HPDE6-E6E7 (cell line): ENCODE results near the gene RHBDL3.
A peak's percentile ranks its signal among the peaks of the same experiment; 100 is the strongest.

Experiments used
- DNase-seq: peaks from one replicate; pipeline ENCODE4 v3.0.0; 2011; ENCODE audit warnings: missing footprints; ENCODE audit errors: extremely low spot score

The RHBDL3 gene

GRCh38 chr17:32266389-32267301, 1.0 kb downstream of the RHBDL3 start:
- DNase-seq, result no peak

- no peak for DNase-seq
Measured at GRCh38 chr17:32267690-32268205, 2.1 kb downstream of the RHBDL3 start.

- no peak for DNase-seq
Measured at GRCh38 chr17:32268734-32269288, 3.2 kb downstream of the RHBDL3 start.

- no peak for DNase-seq
Measured at GRCh38 chr17:32269377-32269776, 3.7 kb downstream of the RHBDL3 start.

- no peak for DNase-seq
Measured at GRCh38 chr17:32271844-32272243, 6.2 kb downstream of the RHBDL3 start.

GRCh38 chr17:32274101-32274500, 8.5 kb downstream of the RHBDL3 start:
- no peak for DNase-seq

GRCh38 chr17:32274643-32275042, 9.0 kb downstream of the RHBDL3 start:
- DNase-seq, result no peak

GRCh38 chr17:32275060-32276042, 9.7 kb downstream of the RHBDL3 start:
- peak; percentile 63 for DNase-seq

GRCh38 chr17:32276171-32276601, 10.6 kb downstream of the RHBDL3 start:
- DNase-seq, result no peak

- no peak for DNase-seq
Measured at GRCh38 chr17:32277284-32277683, 11.7 kb downstream of the RHBDL3 start.

GRCh38 chr17:32278815-32279214, 13.2 kb downstream of the RHBDL3 start:
- no peak for DNase-seq

- DNase-seq, result no peak
Measured at GRCh38 chr17:32279891-32280716, 14.5 kb downstream of the RHBDL3 start.

GRCh38 chr17:32281011-32281451, 15.4 kb downstream of the RHBDL3 start:
- DNase-seq, result no peak

- DNase-seq, result no peak
Measured at GRCh38 chr17:32283745-32284201, 18.1 kb downstream of the RHBDL3 start.

- no peak for DNase-seq
Measured at GRCh38 chr17:32285306-32285705, 19.7 kb downstream of the RHBDL3 start.

GRCh38 chr17:32285746-32286517, 20.3 kb downstream of the RHBDL3 start:
- DNase-seq, result no peak

- DNase-seq, result no peak
Measured at GRCh38 chr17:32286518-32286900, 20.9 kb downstream of the RHBDL3 start.

- no peak for DNase-seq
Measured at GRCh38 chr17:32287804-32288511, 22.3 kb downstream of the RHBDL3 start.

- DNase-seq, result no peak
Measured at GRCh38 chr17:32288615-32289014, 23.0 kb downstream of the RHBDL3 start.
